ENCODE results near the gene CAMSAP2. TPM values are rescaled to one million over a fixed set of nuclear protein-coding genes. Genes with fewer than 3 reads are reported as not detected.
A peak's percentile ranks its signal among the peaks of the same experiment; 100 is the strongest.

CAMSAP2 gene
- 23.4 and 24.4 TPM in 2 replicates for total RNA-seq (2022)
- Bru-seq, nascent RNA = percentile 84 among the genes with signal in this experiment
- BruChase-seq, experiment 1, labeled RNA remaining after a 2-hour chase = percentile 84 among the genes with signal in this experiment
- percentile 79 among the genes with signal in this experiment for BruChase-seq, experiment 2, labeled RNA remaining after a 6-hour chase
- long read RNA-seq, full-length matches to known transcripts = 6 of 12 reads
- long read RNA-seq, partial matches to known transcripts = 3 of 12 reads
- long read RNA-seq, other reads (novel, unspliced or antisense) = 3 of 12 reads

GRCh38 chr1:200738327-200738948, at the start of gene CAMSAP2:
Gene CAMSAP2 (plus strand): TSS chr1:200738893. CDS start chr1:200739828, 935 bp downstream.
- BruUV-seq (replicated peaks) = TSS peak; percentile 82
- TF ChIP-seq CTCF (IDR thresholded peaks at IDR 0.05; ENCODE audit: insufficient read depth in 1 of 2, low read depth in 1 of 2, low read length in 1 of 2, severe bottlenecking in 1 of 2, unreplicated experiment in 1 of 2) = no peak
- Histone ChIP-seq H3K27me3 (replicated peaks; ENCODE audit: control insufficient read depth, insufficient read depth, low read length) (no peaks in the 10 kb centered on the region), H3K9me3 (no peaks in the 10 kb centered on the region), H3K4me1 (peaks cover 11% of the 10 kb centered on the region), H3K4me3 (ENCODE audit: low read depth, low read length) (peak within 1 kb of the TSS; percentile 70), H3K36me3 (ENCODE audit: control insufficient read depth, insufficient read depth, low read length) (no peaks in the 10 kb centered on the region)
- Mint-ChIP-seq H3K27ac (ENCODE audit: unreplicated experiment) (peak within 1 kb of the TSS; percentile 95), H3K9me3 (ENCODE audit: unreplicated experiment) (no peaks in the 10 kb centered on the region), H3K36me3 (ENCODE audit: insufficient read depth, unreplicated experiment) (peaks cover 9% of the 10 kb centered on the region), H3K4me1 (ENCODE audit: low read depth, unreplicated experiment) (peaks cover 10% of the 10 kb centered on the region), H3K27me3 (ENCODE audit: insufficient read depth, unreplicated experiment) (no peaks in the 10 kb centered on the region), H3K4me3 (ENCODE audit: unreplicated experiment) (peak within 1 kb of the TSS; percentile 93)
- intact Hi-C loops (cut with micrococcal nuclease; ENCODE audit: unreplicated experiment) = loop anchor here (2.0 kb wide), 1 partner anchor 70 kb away; the partner anchor contains the start of gene DDX59
- peak; percentile 85 to 87 for DNase-seq
- ChIA-PET POLR2A (interaction anchor here (0.6 to 1.3 kb wide), 3 partner anchors 68 to 116 kb away, joined by 3 to 7 read pairs (median 6); partner anchors contain the start of gene DDX59), CTCF (interaction anchor here (2.2 kb wide), 1 partner anchor 116 kb away, joined by 12 read pairs; no protein-coding TSS in a partner anchor)

- Histone ChIP-seq H3K36me3 (ENCODE audit: control insufficient read depth, insufficient read depth, low read length) (no peaks in the 10 kb centered on the region), H3K27me3 (replicated peaks; ENCODE audit: control insufficient read depth, insufficient read depth, low read length) (no peaks in the 10 kb centered on the region), H3K4me3 (ENCODE audit: low read depth, low read length) (no peak overlapping the region), H3K9me3 (no peaks in the 10 kb centered on the region), H3K4me1 (no peaks in the 10 kb centered on the region)
- no TSS peak for BruUV-seq (replicated peaks)
- Mint-ChIP-seq H3K27me3 (ENCODE audit: insufficient read depth, unreplicated experiment) (no peaks in the 10 kb centered on the region), H3K4me1 (ENCODE audit: low read depth, unreplicated experiment) (no peaks in the 10 kb centered on the region), H3K9me3 (ENCODE audit: unreplicated experiment) (no peaks in the 10 kb centered on the region), H3K4me3 (ENCODE audit: unreplicated experiment) (no peak overlapping the region), H3K27ac (ENCODE audit: unreplicated experiment) (no peak overlapping the region), H3K36me3 (ENCODE audit: insufficient read depth, unreplicated experiment) (no peaks in the 10 kb centered on the region)
- CTCF ChIA-PET = no interaction called here
- no peak for TF ChIP-seq CTCF (IDR thresholded peaks at IDR 0.05; ENCODE audit: insufficient read depth in 1 of 2, low read depth in 1 of 2, low read length in 1 of 2, severe bottlenecking in 1 of 2, unreplicated experiment in 1 of 2)
- POLR2A ChIA-PET = no interaction called here
- intact Hi-C loops (cut with micrococcal nuclease; ENCODE audit: unreplicated experiment) = no loop called here
- DNase-seq = no peak
Observed at GRCh38 chr1:200692316-200692715, 46.4 kb upstream of the CAMSAP2 start.

GRCh38 chr1:200693327-200693726, 45.4 kb upstream of the CAMSAP2 start:
- Mint-ChIP-seq H3K36me3 (ENCODE audit: insufficient read depth, unreplicated experiment) (no peaks in the 10 kb centered on the region), H3K4me3 (ENCODE audit: unreplicated experiment) (no peak overlapping the region), H3K9me3 (ENCODE audit: unreplicated experiment) (no peaks in the 10 kb centered on the region), H3K4me1 (ENCODE audit: low read depth, unreplicated experiment) (no peaks in the 10 kb centered on the region), H3K27ac (ENCODE audit: unreplicated experiment) (no peak overlapping the region), H3K27me3 (ENCODE audit: insufficient read depth, unreplicated experiment) (no peaks in the 10 kb centered on the region)
- Histone ChIP-seq H3K27me3 (replicated peaks; ENCODE audit: control insufficient read depth, insufficient read depth, low read length) (no peaks in the 10 kb centered on the region), H3K36me3 (ENCODE audit: control insufficient read depth, insufficient read depth, low read length) (no peaks in the 10 kb centered on the region), H3K9me3 (no peaks in the 10 kb centered on the region), H3K4me3 (ENCODE audit: low read depth, low read length) (no peak overlapping the region), H3K4me1 (no peaks in the 10 kb centered on the region)
- no peak for TF ChIP-seq CTCF (IDR thresholded peaks at IDR 0.05; ENCODE audit: insufficient read depth in 1 of 2, low read depth in 1 of 2, low read length in 1 of 2, severe bottlenecking in 1 of 2, unreplicated experiment in 1 of 2)
- no peak for DNase-seq
- intact Hi-C loops (cut with micrococcal nuclease; ENCODE audit: unreplicated experiment) = no loop called here
- ChIA-PET POLR2A (interaction anchor here (0.5 kb wide), 1 partner anchor 337 kb away, joined by 3 read pairs; no protein-coding TSS in a partner anchor), CTCF (no interaction called here)
- no TSS peak for BruUV-seq (replicated peaks)
